ENCODE results near the gene SUGP1.
"Not testable (repeated sequence)": the region's sequence is repeated elsewhere in the genome, so short reads cannot be mapped to it uniquely, and the experiment has no call there.

The SUGP1 gene

GRCh38 chr19:19259741-19260140, 60.6 kb downstream of the SUGP1 start:
- Histone ChIP-seq H3K4me1 (peaks cover 6% of the 10 kb centered on the region; the same call in 1 of the 2 replicates), H3K36me3 (no peaks in the 10 kb centered on the region), H3K27me3 (peaks cover 23% of the 10 kb centered on the region), H3K9me3 (peaks cover 5% of the 10 kb centered on the region), H3K4me3 (ENCODE audit: low read depth, low read length) (no peak overlapping the region)
- no peak for TF ChIP-seq CTCF (IDR thresholded peaks at IDR 0.05; ENCODE audit: low read depth, low read length)
- peak; percentile 74 for DNase-seq

GRCh38 chr19:19258589-19259338, 61.5 kb downstream of the SUGP1 start:
- H3K4me3 ChIP-seq (ENCODE audit: low read depth, low read length), result no peak overlapping the region
- no peak for TF ChIP-seq CTCF (IDR thresholded peaks at IDR 0.05; ENCODE audit: low read depth, low read length)
- no peak for DNase-seq
- H3K27me3 ChIP-seq, result peaks cover 28% of the 10 kb centered on the region
- H3K36me3 ChIP-seq, result no peaks in the 10 kb centered on the region
- peaks cover 6% of the 10 kb centered on the region; the same call in 1 of the 2 replicates for H3K4me1 ChIP-seq
- peaks cover 5% of the 10 kb centered on the region for H3K9me3 ChIP-seq

GRCh38 chr19:19257836-19258588, 62.3 kb downstream of the SUGP1 start:
- H3K9me3 ChIP-seq, result peaks cover 5% of the 10 kb centered on the region
- TF ChIP-seq CTCF (IDR thresholded peaks at IDR 0.05; ENCODE audit: low read depth, low read length), result no peak
- no peaks in the 10 kb centered on the region for H3K36me3 ChIP-seq
- DNase-seq, result no peak
- H3K27me3 ChIP-seq, result peaks cover 26% of the 10 kb centered on the region
- H3K4me1 ChIP-seq, result peaks cover 6% of the 10 kb centered on the region; the same call in 1 of the 2 replicates
- H3K4me3 ChIP-seq (ENCODE audit: low read depth, low read length), result no peak overlapping the region

- DNase-seq, result no peak
- Histone ChIP-seq H3K4me3 (ENCODE audit: low read depth, low read length) (no peak overlapping the region), H3K27me3 (peaks cover 17% of the 10 kb centered on the region), H3K36me3 (no peaks in the 10 kb centered on the region), H3K9me3 (peaks cover 5% of the 10 kb centered on the region), H3K4me1 (peaks cover 6% of the 10 kb centered on the region; the same call in 1 of the 2 replicates)
- TF ChIP-seq CTCF (IDR thresholded peaks at IDR 0.05; ENCODE audit: low read depth, low read length), result no peak
Observed at GRCh38 chr19:19257137-19257536, 63.2 kb downstream of the SUGP1 start.

- DNase-seq, result peak; percentile 24
- Histone ChIP-seq H3K27me3 (peaks cover 15% of the 10 kb centered on the region), H3K4me1 (peaks cover 6% of the 10 kb centered on the region; the same call in 1 of the 2 replicates), H3K9me3 (peaks cover 5% of the 10 kb centered on the region), H3K4me3 (ENCODE audit: low read depth, low read length) (no peak overlapping the region), H3K36me3 (no peaks in the 10 kb centered on the region)
- no peak for TF ChIP-seq CTCF (IDR thresholded peaks at IDR 0.05; ENCODE audit: low read depth, low read length)
Observed at GRCh38 chr19:19256072-19256969, 64.0 kb downstream of the SUGP1 start.

GRCh38 chr19:19253409-19253808, 66.9 kb downstream of the SUGP1 start:
- H3K36me3 ChIP-seq; H3K4me3 ChIP-seq (ENCODE audit: low read depth, low read length); H3K9me3 ChIP-seq; DNase-seq; H3K4me1 ChIP-seq: not testable (repeated sequence)
- H3K27me3 ChIP-seq, result peaks cover 22% of the 10 kb centered on the region
